SU-DHL-6 (cell line): ENCODE measurements around the gene FJX1.

Experiments used
- EZH2phosphoT487 ChIP-seq: fragments of 200-600 bp; sonication (generic), shearing (Covaris generic); conservative IDR thresholded peaks from 2 replicates; pipeline ENCODE4 v1.6.1; 2018; ENCODE audit warnings: mild to moderate bottlenecking, antibody characterized with exemption, low read length, moderate library complexity, mixed read lengths
- TF ChIP-seq, protein P1 (sequence below): fragments of 200-600 bp; sonication (generic); IDR thresholded peaks from one replicate; pipeline ENCODE4 v1.5.1; 2017; ENCODE audit warnings: antibody characterized with exemption, mild to moderate bottlenecking, low read length, moderate library complexity; ENCODE audit not compliant: insufficient read depth, poor library complexity, severe bottlenecking

DNA sequence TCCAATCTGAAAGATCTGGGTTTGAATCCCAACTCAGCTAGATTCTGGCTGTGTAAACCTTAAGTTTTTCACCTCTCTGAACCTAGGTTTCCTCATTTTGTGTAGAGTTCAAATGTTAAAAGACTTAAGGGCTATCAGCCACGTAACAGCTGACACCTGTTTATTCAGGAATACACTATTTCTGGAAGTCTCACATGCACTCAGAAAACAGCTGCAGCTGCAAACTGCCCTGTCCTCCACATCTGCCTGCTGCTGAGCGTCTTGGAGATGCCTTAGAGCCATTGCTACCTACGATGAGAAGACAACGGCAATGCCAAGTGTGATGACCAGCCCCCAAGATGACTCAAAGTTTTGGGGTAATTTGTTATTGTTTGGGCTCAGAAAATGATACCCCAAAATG, 37.6 kb downstream of the FJX1 start:
- TF ChIP-seq, protein P1, sequence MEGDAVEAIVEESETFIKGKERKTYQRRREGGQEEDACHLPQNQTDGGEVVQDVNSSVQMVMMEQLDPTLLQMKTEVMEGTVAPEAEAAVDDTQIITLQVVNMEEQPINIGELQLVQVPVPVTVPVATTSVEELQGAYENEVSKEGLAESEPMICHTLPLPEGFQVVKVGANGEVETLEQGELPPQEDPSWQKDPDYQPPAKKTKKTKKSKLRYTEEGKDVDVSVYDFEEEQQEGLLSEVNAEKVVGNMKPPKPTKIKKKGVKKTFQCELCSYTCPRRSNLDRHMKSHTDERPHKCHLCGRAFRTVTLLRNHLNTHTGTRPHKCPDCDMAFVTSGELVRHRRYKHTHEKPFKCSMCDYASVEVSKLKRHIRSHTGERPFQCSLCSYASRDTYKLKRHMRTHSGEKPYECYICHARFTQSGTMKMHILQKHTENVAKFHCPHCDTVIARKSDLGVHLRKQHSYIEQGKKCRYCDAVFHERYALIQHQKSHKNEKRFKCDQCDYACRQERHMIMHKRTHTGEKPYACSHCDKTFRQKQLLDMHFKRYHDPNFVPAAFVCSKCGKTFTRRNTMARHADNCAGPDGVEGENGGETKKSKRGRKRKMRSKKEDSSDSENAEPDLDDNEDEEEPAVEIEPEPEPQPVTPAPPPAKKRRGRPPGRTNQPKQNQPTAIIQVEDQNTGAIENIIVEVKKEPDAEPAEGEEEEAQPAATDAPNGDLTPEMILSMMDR, result no peak
- TF ChIP-seq EZH2phosphoT487, result no peak
